Activated CD4-positive, alpha-beta T cell treated with anti-CD3 and anti-CD28 coated beads, Interleukin-2, amount 10 ng/mL, durations not matched to agents 7 days and 5 days (primary cell): ENCODE data around the gene NDUFS1. TPM values are rescaled to one million over a fixed set of nuclear protein-coding genes. Genes with fewer than 3 reads are reported as not detected.
A peak's percentile ranks its signal among the peaks of the same experiment; 100 is the strongest.
"Not testable (repeated sequence)": the region's sequence is repeated elsewhere in the genome, so short reads cannot be mapped to it uniquely, and the experiment has no call there.

Experiments used
- CTCF ChIA-PET: fragments of 350-600 bp; sonication (Branson Sonifier 250); formaldehyde crosslinking; loops from one replicate; lab custom pipeline; 2021; ENCODE audit warnings: antibody characterized with exemption; lab: Charles Lee
- POLR2A ChIA-PET: fragments of 350-600 bp; sonication (Branson Sonifier 250); formaldehyde crosslinking; loops from one replicate; lab custom pipeline; 2021; ENCODE audit warnings: antibody characterized with exemption; lab: Charles Lee
- DNase-seq: peaks from one replicate; pipeline ENCODE4 v3.0.0-alpha.2; 2020
- H3K27ac Mint-ChIP-seq: one replicate; pipeline ENCODE4 v1.8.0; 2021; ENCODE audit warnings: mild to moderate bottlenecking, moderate library complexity, mixed read lengths
- H3K27me3 Mint-ChIP-seq: one replicate; pipeline ENCODE4 v1.8.0; 2021; ENCODE audit warnings: mixed read lengths
- H3K36me3 Mint-ChIP-seq: one replicate; pipeline ENCODE4 v1.8.0; 2021; ENCODE audit warnings: low read depth, mixed read lengths
- H3K4me1 Mint-ChIP-seq: one replicate; pipeline ENCODE4 v1.8.0; 2021; ENCODE audit warnings: mixed read lengths
- H3K4me3 Mint-ChIP-seq: one replicate; pipeline ENCODE4 v1.8.0; 2021; ENCODE audit warnings: mild to moderate bottlenecking, moderate library complexity, mixed read lengths
- H3K9me3 Mint-ChIP-seq: one replicate; pipeline ENCODE4 v1.8.0; 2021; ENCODE audit warnings: mixed read lengths
- total RNA-seq, 2 experiments: library from RNA; stranded (reverse); gene quantifications; one replicate each; pipeline ENCODE4 v1.2.3, GENCODE V29; 2021

The NDUFS1 gene
- total RNA-seq, 2 experiments from 2014 or later, result 58.9 to 64.9 TPM

DNA sequence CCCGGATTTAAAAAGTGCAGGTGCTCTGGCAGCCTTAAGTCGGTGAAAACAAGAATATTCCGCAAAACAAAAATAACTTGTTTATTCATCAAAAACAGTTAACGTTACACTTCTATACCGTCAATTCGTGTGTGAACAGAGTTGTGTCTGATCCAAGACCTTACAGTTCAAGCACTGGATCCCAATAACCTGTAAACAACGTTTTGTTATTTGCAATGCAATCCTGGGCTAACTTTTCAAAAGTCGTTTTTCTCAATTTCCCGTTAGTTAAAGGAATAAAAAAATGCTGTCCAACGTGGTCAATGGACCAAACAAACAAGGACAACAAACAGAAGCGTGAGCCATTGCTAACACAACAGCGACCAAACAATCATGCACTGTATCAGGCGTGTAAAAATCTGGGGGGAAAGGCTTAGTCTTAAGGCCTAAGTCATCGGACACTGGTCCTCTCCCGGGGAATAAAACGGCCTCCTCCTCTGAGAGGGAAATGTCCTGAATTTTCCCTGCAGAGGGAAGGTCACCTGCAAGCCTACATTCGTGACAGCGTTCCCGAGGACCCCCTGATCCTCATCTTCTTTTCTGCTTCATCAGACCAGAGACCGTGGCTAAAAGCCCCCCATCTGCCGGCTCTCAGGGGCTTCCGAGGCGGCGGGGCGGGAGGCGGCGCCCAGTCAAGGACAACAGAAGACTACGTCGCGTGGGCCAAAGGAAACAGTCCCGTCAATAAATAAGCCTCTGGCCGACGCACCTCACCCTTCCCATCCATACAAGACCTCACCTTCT is 490 bp downstream of the NDUFS1 start:
- H3K4me3 Mint-ChIP-seq, result peak overlapping the region; percentile 98
- H3K4me1 Mint-ChIP-seq, result peaks cover 53% of the 10 kb centered on the region
- ChIA-PET CTCF (interaction anchor here (0.5 to 0.6 kb wide), 3 partner anchors 214 to 1117 kb away, joined by 3 read pairs; no protein-coding TSS in a partner anchor), POLR2A (no interaction called here)
- DNase-seq, result no peak
- H3K27ac Mint-ChIP-seq, result peak overlapping the region; percentile 98
- H3K27me3 Mint-ChIP-seq, result no peaks in the 10 kb centered on the region
- H3K9me3 Mint-ChIP-seq, result peaks cover 2% of the 10 kb centered on the region
- H3K36me3 Mint-ChIP-seq, result peaks cover 46% of the 10 kb centered on the region

- H3K27me3 Mint-ChIP-seq, POLR2A ChIA-PET, H3K27ac Mint-ChIP-seq, H3K9me3 Mint-ChIP-seq, DNase-seq: not testable (repeated sequence)
- peaks cover 29% of the 10 kb centered on the region for H3K36me3 Mint-ChIP-seq
- CTCF ChIA-PET, result interaction anchor here (0.6 to 1.1 kb wide), 2 partner anchors 62 to 609 kb away, joined by 3 read pairs; no protein-coding TSS in a partner anchor
- H3K4me1 Mint-ChIP-seq, result peaks cover 39% of the 10 kb centered on the region
- H3K4me3 Mint-ChIP-seq, result peak overlapping the region; percentile 46
Measured at GRCh38 chr2:206157014-206157413, 2.2 kb downstream of the NDUFS1 start.

DNA sequence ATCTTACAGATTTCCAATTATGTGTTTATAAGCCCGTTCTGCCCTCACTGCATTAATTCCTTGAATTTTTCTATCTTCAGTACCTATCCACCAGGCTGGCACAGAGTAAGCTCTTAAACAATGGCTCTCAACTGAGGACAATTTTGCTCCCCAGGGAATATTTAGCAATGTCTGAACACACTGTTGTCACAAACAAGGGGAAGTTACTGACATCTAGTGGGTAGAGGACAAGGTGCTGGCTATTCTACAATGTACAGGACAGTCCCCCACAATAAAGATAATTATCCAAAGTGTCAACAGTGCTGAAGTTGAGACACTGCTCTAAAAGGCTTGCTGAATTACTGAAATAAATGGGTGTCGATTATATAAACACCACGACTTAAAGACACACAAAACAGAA is 5.0 kb downstream of the NDUFS1 start:
- no peak overlapping the region for H3K27ac Mint-ChIP-seq
- POLR2A ChIA-PET, result interaction anchor here (0.7 kb wide), 1 partner anchor 276 kb away, joined by 4 read pairs; no protein-coding TSS in a partner anchor
- no peak for DNase-seq
- peaks cover 28% of the 10 kb centered on the region for H3K4me1 Mint-ChIP-seq
- peaks cover 18% of the 10 kb centered on the region for H3K36me3 Mint-ChIP-seq
- peaks cover 2% of the 10 kb centered on the region for H3K9me3 Mint-ChIP-seq
- H3K4me3 Mint-ChIP-seq, result no peak overlapping the region
- H3K27me3 Mint-ChIP-seq, result no peaks in the 10 kb centered on the region
- CTCF ChIA-PET, result interaction anchor here (0.6 to 1.7 kb wide), 3 partner anchors 10 to 1517 kb away, joined by 3 to 4 read pairs (median 4); no protein-coding TSS in a partner anchor

GRCh38 chr2:206150631-206151030 is 8.6 kb downstream of the NDUFS1 start:
- H3K27me3 Mint-ChIP-seq, result no peaks in the 10 kb centered on the region
- H3K4me3 Mint-ChIP-seq, result no peak overlapping the region
- no peak for DNase-seq
- ChIA-PET CTCF (interaction anchor here (0.9 kb wide), 1 partner anchor 10 kb away, joined by 3 read pairs; no protein-coding TSS in a partner anchor), POLR2A (no interaction called here)
- H3K36me3 Mint-ChIP-seq, result peaks cover 29% of the 10 kb centered on the region
- peak overlapping the region; percentile 55 for H3K27ac Mint-ChIP-seq
- no peaks in the 10 kb centered on the region for H3K9me3 Mint-ChIP-seq
- H3K4me1 Mint-ChIP-seq, result peaks cover 11% of the 10 kb centered on the region

- DNase-seq, result no peak
- CTCF ChIA-PET, result no interaction called here
- Mint-ChIP-seq H3K36me3 (peaks cover 30% of the 10 kb centered on the region), H3K27me3 (no peaks in the 10 kb centered on the region), H3K27ac (no peak overlapping the region), H3K4me3 (no peak overlapping the region), H3K9me3 (no peaks in the 10 kb centered on the region), H3K4me1 (peaks cover 11% of the 10 kb centered on the region)
- POLR2A ChIA-PET, result no interaction called here
Measured at GRCh38 chr2:206150168-206150567, 9.1 kb downstream of the NDUFS1 start.

- ChIA-PET CTCF (no interaction called here), POLR2A (no interaction called here)
- Mint-ChIP-seq H3K9me3 (no peaks in the 10 kb centered on the region), H3K36me3 (peaks cover 30% of the 10 kb centered on the region), H3K4me1 (peaks cover 11% of the 10 kb centered on the region), H3K27ac (no peak overlapping the region), H3K4me3 (no peak overlapping the region), H3K27me3 (no peaks in the 10 kb centered on the region)
- DNase-seq, result no peak
Measured at GRCh38 chr2:206149330-206149729, 9.9 kb downstream of the NDUFS1 start.

GRCh38 chr2:206145665-206146064 is 13.6 kb downstream of the NDUFS1 start:
- Mint-ChIP-seq H3K36me3 (peaks cover 41% of the 10 kb centered on the region), H3K27ac (no peak overlapping the region), H3K9me3 (no peaks in the 10 kb centered on the region), H3K27me3 (no peaks in the 10 kb centered on the region), H3K4me3 (no peak overlapping the region), H3K4me1 (no peaks in the 10 kb centered on the region)
- no peak for DNase-seq
- ChIA-PET CTCF (interaction anchor here (1.0 to 1.3 kb wide), 2 partner anchors 19 to 59 kb away, joined by 3 read pairs; partner anchors contain the start of gene INO80D), POLR2A (no interaction called here)

DNA sequence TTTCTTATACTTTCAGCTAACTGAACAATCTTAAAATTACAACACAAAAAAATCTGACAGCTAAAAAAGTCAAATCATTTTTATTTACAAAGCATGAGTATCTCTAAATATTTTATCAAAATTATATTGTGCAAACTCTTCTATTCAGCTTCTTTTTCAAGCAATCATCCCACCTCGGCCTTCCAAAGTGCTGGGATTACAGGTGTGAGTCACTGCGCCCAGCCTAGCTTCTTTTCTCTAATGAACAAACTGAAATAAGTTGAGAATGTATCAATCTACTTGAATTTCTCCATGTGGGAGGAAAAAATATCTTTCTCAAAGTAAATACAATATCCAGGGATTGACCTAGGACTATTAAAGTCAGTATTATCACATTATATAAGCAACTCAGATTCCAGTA is 14.9 kb downstream of the NDUFS1 start:
- POLR2A ChIA-PET, result no interaction called here
- peaks cover 35% of the 10 kb centered on the region for H3K36me3 Mint-ChIP-seq

DNA sequence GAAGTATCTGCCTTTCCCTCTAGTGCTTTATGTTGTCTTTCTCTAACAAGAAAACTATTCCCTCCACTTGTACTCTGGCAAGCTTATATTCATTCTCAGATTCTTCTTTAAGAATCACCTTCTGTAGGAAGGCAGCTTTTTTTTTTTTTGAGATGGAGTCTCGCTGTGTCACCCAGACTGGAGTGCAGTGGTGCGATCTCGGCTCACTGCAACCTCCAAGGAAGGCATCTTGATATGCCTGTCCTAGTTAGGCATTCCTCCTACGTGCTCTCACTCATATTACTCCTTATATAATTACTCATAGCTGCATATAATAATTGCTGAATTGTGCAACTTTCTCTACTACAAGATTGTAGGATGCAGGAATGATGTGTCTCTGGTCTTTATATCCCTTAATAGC is 15.8 kb downstream of the NDUFS1 start:
- Mint-ChIP-seq H3K27ac (no peak overlapping the region), H3K9me3 (no peaks in the 10 kb centered on the region), H3K4me3 (no peak overlapping the region), H3K36me3 (peaks cover 33% of the 10 kb centered on the region), H3K4me1 (no peaks in the 10 kb centered on the region), H3K27me3 (no peaks in the 10 kb centered on the region)
- ChIA-PET POLR2A (no interaction called here), CTCF (interaction anchor here (1.0 kb wide), 1 partner anchor 10 kb away, joined by 4 read pairs; no protein-coding TSS in a partner anchor)
- no peak for DNase-seq

More for the DNA sequence above, 14.9 kb downstream of the NDUFS1 start:
- Mint-ChIP-seq H3K9me3 (no peaks in the 10 kb centered on the region), H3K27ac (no peak overlapping the region), H3K27me3 (no peaks in the 10 kb centered on the region), H3K4me3 (no peak overlapping the region), H3K4me1 (no peaks in the 10 kb centered on the region)
- no peak for DNase-seq
- CTCF ChIA-PET, result interaction anchor here (1.0 to 1.3 kb wide), 2 partner anchors 9 to 58 kb away, joined by 3 to 4 read pairs; partner anchors contain the start of gene INO80D

DNA sequence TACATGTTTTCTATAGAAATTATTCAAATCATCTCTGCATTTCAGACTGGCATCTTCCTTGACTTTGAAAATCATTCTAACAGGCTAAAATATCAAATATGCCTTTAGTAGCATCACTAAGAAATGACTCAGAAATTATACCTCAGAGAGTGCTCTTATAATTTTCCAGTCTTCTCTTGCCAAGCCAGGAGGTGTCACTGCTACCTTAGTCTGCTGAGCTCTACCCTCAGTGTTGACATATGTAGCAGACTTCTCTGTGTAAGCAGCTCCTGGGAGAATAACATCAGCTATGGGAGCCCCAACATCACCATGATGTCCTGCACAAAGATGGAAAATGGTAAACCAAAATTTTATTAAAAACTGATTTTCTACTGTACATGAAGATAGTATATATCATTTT is 31.6 kb downstream of the NDUFS1 start:
- Mint-ChIP-seq H3K36me3 (peaks cover 26% of the 10 kb centered on the region), H3K9me3 (no peaks in the 10 kb centered on the region), H3K4me3 (no peak overlapping the region), H3K27ac (no peak overlapping the region), H3K27me3 (no peaks in the 10 kb centered on the region), H3K4me1 (no peaks in the 10 kb centered on the region)
- CTCF ChIA-PET, result interaction anchor here (0.9 to 1.0 kb wide), 2 partner anchors 9 to 11 kb away, joined by 3 to 4 read pairs; no protein-coding TSS in a partner anchor
- no peak for DNase-seq
- POLR2A ChIA-PET, result no interaction called here

DNA sequence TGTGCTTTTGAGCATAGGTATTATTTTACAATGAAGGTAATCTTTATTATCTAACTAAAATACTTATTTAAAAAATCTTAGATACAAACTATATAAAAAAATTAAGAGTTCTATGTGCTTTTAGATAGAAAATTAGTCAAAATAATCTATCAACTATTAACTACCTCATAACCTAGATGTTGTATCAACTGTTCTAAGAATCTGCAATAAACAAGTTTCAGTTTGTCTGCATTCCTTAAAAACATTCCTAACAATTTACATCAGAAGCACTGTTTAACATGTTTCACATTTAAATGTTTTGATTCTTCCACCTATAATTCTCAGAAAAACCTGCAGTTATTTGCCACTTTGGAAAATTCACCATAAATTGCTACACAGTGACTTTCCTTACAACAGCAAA is 33.3 kb downstream of the NDUFS1 start:
- no peak overlapping the region for H3K27ac Mint-ChIP-seq
- H3K4me3 Mint-ChIP-seq, result no peak overlapping the region
- peaks cover 3% of the 10 kb centered on the region for H3K9me3 Mint-ChIP-seq
- ChIA-PET CTCF (interaction anchor here (1.0 kb wide), 1 partner anchor 24 kb away, joined by 3 read pairs; no protein-coding TSS in a partner anchor), POLR2A (no interaction called here)
- DNase-seq, result no peak
- no peaks in the 10 kb centered on the region for H3K4me1 Mint-ChIP-seq
- H3K27me3 Mint-ChIP-seq, result no peaks in the 10 kb centered on the region
- peaks cover 32% of the 10 kb centered on the region for H3K36me3 Mint-ChIP-seq

DNA sequence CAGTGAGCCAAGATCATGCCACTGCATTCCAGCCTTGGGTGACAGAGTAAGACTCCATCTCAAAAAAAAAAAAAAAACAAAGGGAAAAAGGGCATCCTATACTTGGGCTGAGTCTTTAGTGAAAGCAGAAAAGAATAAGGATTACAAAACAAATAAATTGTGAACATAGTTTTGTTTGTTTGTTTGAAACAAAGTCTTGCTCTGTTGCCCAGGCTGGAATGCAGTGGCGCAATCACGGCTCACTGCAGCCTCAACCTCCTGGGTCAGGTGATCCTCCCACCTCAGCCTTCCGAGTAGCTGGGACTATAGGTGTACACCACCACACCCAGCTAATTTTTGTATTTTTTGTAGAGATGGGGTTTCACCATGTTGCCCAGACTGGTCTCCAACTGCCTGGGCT is 36.7 kb downstream of the NDUFS1 start:
- H3K9me3 Mint-ChIP-seq, DNase-seq, H3K4me1 Mint-ChIP-seq, H3K27me3 Mint-ChIP-seq, POLR2A ChIA-PET, CTCF ChIA-PET, H3K4me3 Mint-ChIP-seq, H3K27ac Mint-ChIP-seq: not testable (repeated sequence)
- H3K36me3 Mint-ChIP-seq, result peaks cover 32% of the 10 kb centered on the region

DNA sequence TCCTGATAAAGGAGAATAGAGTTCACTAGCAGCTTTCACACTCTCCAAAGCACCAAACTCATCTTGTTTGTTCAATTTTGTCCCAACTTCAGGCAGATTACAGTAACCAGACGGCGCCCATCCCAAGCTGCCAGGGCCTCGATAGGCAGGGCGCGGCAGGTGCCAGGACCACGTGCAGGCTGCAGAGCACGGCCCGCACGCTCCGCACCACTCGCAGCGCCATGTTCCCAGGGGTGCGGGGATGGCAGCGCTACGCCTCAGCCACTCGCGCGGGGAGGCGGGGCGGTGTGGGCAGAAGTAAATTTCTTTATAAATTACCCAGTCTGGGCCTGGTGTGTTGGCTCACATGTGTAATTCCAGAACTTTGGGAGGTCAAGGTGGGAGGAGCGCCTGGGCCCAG is 43.0 kb downstream of the NDUFS1 start:
- ChIA-PET POLR2A (no interaction called here), CTCF (no interaction called here)
- Mint-ChIP-seq H3K36me3 (peaks cover 28% of the 10 kb centered on the region), H3K27ac (no peak overlapping the region), H3K9me3 (peaks cover 12% of the 10 kb centered on the region), H3K4me1 (no peaks in the 10 kb centered on the region), H3K27me3 (no peaks in the 10 kb centered on the region), H3K4me3 (no peak overlapping the region)
- DNase-seq, result no peak
